Thoracic aorta (tissue), 2 donors: Measurements from ENCODE around the gene PPARGC1A. TPM values are rescaled to one million over a fixed set of nuclear protein-coding genes. Genes with fewer than 3 reads are reported as not detected.
A peak's percentile ranks its signal among the peaks of the same experiment; 100 is the strongest.

Source experiments
- ATAC-seq: fragments of 150-250 bp; one replicate; pipeline ENCODE4 v1.8.0; 2017; ENCODE audit warnings: low read depth; ENCODE audit not compliant: insufficient number of reproducible peaks, low FRiP score
- DNase-seq: peaks from one replicate; pipeline ENCODE4 v3.0.0-alpha.2; 2020; ENCODE audit warnings: low spot score
- H3K27ac ChIP-seq, 2 donors: fragments of 200-600 bp; sonication (generic); 1 replicate in 1 of 2; 2 replicates in 1 of 2; pipeline ENCODE4 v1.5.1; 2016; ENCODE audit warnings: mild to moderate bottlenecking in 2 of 2, moderate library complexity in 2 of 2
- H3K27me3 ChIP-seq: fragments of 200-600 bp; sonication (generic); replicated peaks from 2 replicates; pipeline ENCODE4 v1.6.0; 2016; ENCODE audit warnings: mild to moderate bottlenecking; ENCODE audit not compliant: insufficient read depth
- H3K36me3 ChIP-seq: fragments of 200-600 bp; sonication (generic); one replicate; pipeline ENCODE4 v1.5.1; 2016
- H3K4me1 ChIP-seq, 2 donors: fragments of 200-600 bp; sonication (generic); 1 replicate in 1 of 2; 2 replicates in 1 of 2; pipeline versions ENCODE4 v1.5.1 to v1.6.0; 2016; ENCODE audit warnings: low read depth in 2 of 2, mild to moderate bottlenecking in 1 of 2; ENCODE audit not compliant: control insufficient read depth in 1 of 2
- H3K4me3 ChIP-seq: fragments of 200-600 bp; sonication (generic); 2 replicates; pipeline ENCODE4 v1.5.1; 2016; ENCODE audit warnings: mild to moderate bottlenecking
- H3K9me3 ChIP-seq: fragments of 200-600 bp; sonication (generic); 2 replicates; pipeline ENCODE4 v1.5.1; 2016
- CTCF ChIP-seq: fragments of 200-600 bp; sonication (generic); IDR thresholded peaks from one replicate; pipeline ENCODE4 v1.5.1; 2019; ENCODE audit warnings: antibody characterized with exemption
- total RNA-seq, 2 donors: library from RNA; depleted of rRNA; stranded (reverse); fragments of >200 nt; gene quantifications; one replicate each; pipeline versions ENCODE4 v1.1.0 to v1.2.3, GENCODE V29; 2016

Gene PPARGC1A
- total RNA-seq, 2 donors from 2014 or later: 0.41 to 1.3 TPM

GRCh38 chr4:23932901-23933308 lies 43.1 kb upstream of the PPARGC1A start:
- Histone ChIP-seq H3K36me3 (no peaks in the 10 kb centered on the region), H3K4me3 (no peak overlapping the region), H3K27ac (no peak overlapping the region), H3K9me3 (no peaks in the 10 kb centered on the region), H3K27me3 (no peaks in the 10 kb centered on the region), H3K4me1 (peaks cover 0 to 10% of the 10 kb centered on the region in 2 donors)
- DNase-seq (no peak), ATAC-seq (no peak)
- TF ChIP-seq CTCF: no peak

- no peak overlapping the region for H3K4me3 ChIP-seq
- DNase-seq: no peak
Observed at GRCh38 chr4:23932186-23932585, 42.3 kb upstream of the PPARGC1A start.

GRCh38 chr4:23931489-23931830 lies 41.6 kb upstream of the PPARGC1A start:
- Histone ChIP-seq H3K4me3 (no peak overlapping the region), H3K27me3 (no peaks in the 10 kb centered on the region), H3K9me3 (no peaks in the 10 kb centered on the region), H3K27ac (no peak overlapping the region), H3K36me3 (no peaks in the 10 kb centered on the region), H3K4me1 (peaks cover 0 to 10% of the 10 kb centered on the region in 2 donors)
- ATAC-seq (no peak), DNase-seq (no peak)
- TF ChIP-seq CTCF: no peak

More at GRCh38 chr4:23932186-23932585, 42.3 kb upstream of the PPARGC1A start:
- Histone ChIP-seq H3K9me3 (no peaks in the 10 kb centered on the region), H3K27me3 (no peaks in the 10 kb centered on the region), H3K36me3 (no peaks in the 10 kb centered on the region), H3K4me1 (peaks cover 0 to 10% of the 10 kb centered on the region in 2 donors), H3K27ac (no peak overlapping the region)
- no peak for ATAC-seq
- no peak for TF ChIP-seq CTCF

GRCh38 chr4:23930750-23931488 lies 41.1 kb upstream of the PPARGC1A start:
- Histone ChIP-seq H3K27me3 (no peaks in the 10 kb centered on the region), H3K36me3 (no peaks in the 10 kb centered on the region), H3K4me3 (no peak overlapping the region), H3K27ac (no peak overlapping the region), H3K9me3 (no peaks in the 10 kb centered on the region), H3K4me1 (peaks cover 0 to 10% of the 10 kb centered on the region in 2 donors)
- no peak for TF ChIP-seq CTCF
- DNase-seq (peak; percentile 3), ATAC-seq (peak; percentile 33)

GRCh38 chr4:23929248-23929647 lies 39.4 kb upstream of the PPARGC1A start:
- TF ChIP-seq CTCF: no peak

More at GRCh38 chr4:23929248-23929647, 39.4 kb upstream of the PPARGC1A start:
- no peak overlapping the region for H3K27ac ChIP-seq
- DNase-seq (no peak), ATAC-seq (no peak)
- no peaks in the 10 kb centered on the region for H3K36me3 ChIP-seq
- no peaks in the 10 kb centered on the region for H3K27me3 ChIP-seq
- no peaks in the 10 kb centered on the region for H3K9me3 ChIP-seq
- no peak overlapping the region for H3K4me3 ChIP-seq
- H3K4me1 ChIP-seq: peaks cover 0 to 10% of the 10 kb centered on the region in 2 donors
